Thymus (tissue), 11 donors: Measurements from ENCODE around the gene F5. TPM values are rescaled to one million over a fixed set of nuclear protein-coding genes. Genes with fewer than 3 reads are reported as not detected.

Source experiments
- DNase-seq, 9 donors: peaks; one replicate each; pipeline ENCODE4 v3.0.0-alpha.2; 2013; ENCODE audit warnings: low spot score in 9 of 9, low read depth in 6 of 9, missing footprints in 1 of 9
- H3K27ac ChIP-seq, 2 donors: one replicate each; pipeline ENCODE4 v1.5.1; 2013; ENCODE audit warnings: control low read depth in 1 of 2, low read depth in 1 of 2, low read length in 1 of 2, mild to moderate bottlenecking in 1 of 2, moderate library complexity in 1 of 2
- H3K27me3 ChIP-seq, 2 donors: one replicate each; pipeline ENCODE4 v1.5.1; 2013; ENCODE audit warnings: low read length in 1 of 2; ENCODE audit not compliant: control insufficient read depth in 2 of 2, insufficient read depth in 1 of 2
- H3K36me3 ChIP-seq, 2 donors: one replicate each; pipeline ENCODE4 v1.5.1; 2013; ENCODE audit warnings: low read length in 1 of 2, mild to moderate bottlenecking in 1 of 2, moderate library complexity in 1 of 2; ENCODE audit not compliant: control insufficient read depth in 2 of 2, insufficient read depth in 2 of 2
- H3K4me1 ChIP-seq, 2 donors: one replicate each; pipeline ENCODE4 v1.5.1; 2013; ENCODE audit warnings: low read length in 2 of 2; ENCODE audit not compliant: control insufficient read depth in 2 of 2, insufficient read depth in 2 of 2
- H3K4me3 ChIP-seq, 2 donors: one replicate each; pipeline ENCODE4 v1.5.1; 2013; ENCODE audit warnings: low read length in 2 of 2, control low read depth in 1 of 2, mild to moderate bottlenecking in 1 of 2
- H3K9me3 ChIP-seq, 2 donors: one replicate each; pipeline ENCODE4 v1.5.1; 2013; ENCODE audit warnings: low read length in 1 of 2, mild to moderate bottlenecking in 1 of 2; ENCODE audit not compliant: control insufficient read depth in 2 of 2, insufficient read depth in 1 of 2
- WGBS: extraction: QIAGEN DNeasy Blood & Tissue Kit; methylation state at CpG from one replicate; pipeline ENCODE4 v1.1.7; 2013; 5-methylcytosine and 5-hydroxymethylcytosine counted together
- polyA plus RNA-seq: library from polyadenylated mRNA; stranded (reverse); fragments of 200-250 nt; gene quantifications from one replicate; pipeline ENCODE4 v1.2.3, GENCODE V29; 2013
- total RNA-seq: library from RNA; stranded (reverse); fragments of 120-200 nt; gene quantifications from one replicate; pipeline ENCODE4 v1.2.4, GENCODE V29; 2013
- donor health status: healthy.

F5 gene
- total and polyA plus RNA-seq, 2 donors, result 0.85 to 4.1 TPM

DNA sequence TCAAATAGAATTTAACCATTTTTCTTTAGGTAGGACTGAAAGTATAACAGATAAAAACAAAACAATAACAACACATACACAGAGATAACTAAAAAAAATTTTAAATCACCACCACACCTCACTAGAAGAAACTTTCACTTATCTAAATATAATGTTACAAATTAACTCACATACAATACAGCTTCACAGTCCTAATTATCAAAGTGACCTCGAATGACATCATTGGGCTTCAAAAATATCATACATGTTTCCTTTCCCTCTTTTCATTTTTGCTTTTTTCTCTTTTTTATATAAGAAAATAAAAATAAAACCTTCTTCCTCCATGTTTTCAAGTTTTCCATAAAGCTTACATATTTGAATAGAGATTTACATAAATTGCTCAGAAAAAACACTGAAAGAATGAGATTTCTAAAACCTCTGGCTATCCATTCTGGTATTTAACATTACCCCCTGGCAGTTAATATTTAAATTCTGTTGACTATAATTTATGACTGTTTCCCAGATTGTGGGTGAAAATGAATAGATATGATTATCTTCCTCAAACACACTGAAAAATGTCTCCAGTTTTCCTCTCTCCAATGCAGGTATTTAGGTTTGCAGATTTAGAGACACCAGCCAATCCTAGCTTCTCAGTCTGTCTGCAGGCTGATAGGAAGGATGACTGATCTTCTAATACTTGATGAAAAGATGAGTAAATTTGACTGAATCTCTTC is 60.0 kb downstream of the F5 start:
- no peak for DNase-seq
- WGBS, result 95% methylated on average over 1 of the region's 1 CpG
- Histone ChIP-seq H3K4me1 (peaks cover 8 to 19% of the 10 kb centered on the region in 2 donors), H3K27me3 (no peaks in the 10 kb centered on the region), H3K9me3 (no peaks in the 10 kb centered on the region), H3K4me3 (no peak overlapping the region), H3K36me3 (no peaks in the 10 kb centered on the region), H3K27ac (no peak overlapping the region)

DNA sequence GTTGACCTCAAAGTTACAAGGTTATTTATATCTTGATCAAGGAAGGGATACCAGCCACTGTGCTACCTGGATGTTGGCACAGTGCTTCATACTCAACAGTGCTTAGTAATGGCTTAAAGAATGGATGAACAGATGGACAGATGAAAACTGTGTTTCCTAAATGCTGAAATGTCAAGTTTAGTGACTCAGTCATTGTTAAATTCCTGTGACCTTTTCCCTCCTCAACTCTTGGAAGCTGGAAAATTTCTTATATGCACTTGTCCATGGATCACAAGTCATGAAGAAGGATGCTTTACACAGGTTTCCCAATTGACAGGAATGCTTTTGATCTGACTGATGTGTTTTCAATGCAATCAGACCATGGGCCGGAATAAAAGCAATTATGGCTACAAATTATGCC is 60.9 kb downstream of the F5 start:
- Histone ChIP-seq H3K36me3 (no peaks in the 10 kb centered on the region), H3K27me3 (no peaks in the 10 kb centered on the region), H3K27ac (no peak overlapping the region), H3K9me3 (no peaks in the 10 kb centered on the region), H3K4me3 (no peak overlapping the region), H3K4me1 (peaks cover 8 to 19% of the 10 kb centered on the region in 2 donors)
- WGBS, result 97% methylated on average over 1 of the region's 1 CpG
- DNase-seq, result no peak

DNA sequence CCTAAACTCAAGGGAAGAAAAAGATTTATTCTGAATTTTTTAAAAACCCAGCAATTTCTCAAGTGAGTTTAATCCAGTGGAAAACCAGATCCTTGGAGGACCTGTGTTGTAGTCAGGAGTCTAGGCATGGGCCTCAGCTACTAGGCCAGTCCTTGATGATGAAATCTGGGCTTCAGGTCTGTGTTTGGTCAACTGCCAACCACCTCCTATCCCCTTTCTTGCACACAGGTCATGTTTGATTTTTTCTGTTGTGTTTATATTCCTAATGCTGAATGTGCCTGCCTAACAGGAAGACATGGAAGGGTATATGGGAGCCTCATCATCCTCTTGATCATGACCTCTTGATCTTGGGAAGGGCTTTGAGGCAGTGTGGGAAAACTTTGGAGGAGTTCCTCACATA is 62.4 kb downstream of the F5 start:
- no peaks in the 10 kb centered on the region for H3K36me3 ChIP-seq
- no peak for DNase-seq

DNA sequence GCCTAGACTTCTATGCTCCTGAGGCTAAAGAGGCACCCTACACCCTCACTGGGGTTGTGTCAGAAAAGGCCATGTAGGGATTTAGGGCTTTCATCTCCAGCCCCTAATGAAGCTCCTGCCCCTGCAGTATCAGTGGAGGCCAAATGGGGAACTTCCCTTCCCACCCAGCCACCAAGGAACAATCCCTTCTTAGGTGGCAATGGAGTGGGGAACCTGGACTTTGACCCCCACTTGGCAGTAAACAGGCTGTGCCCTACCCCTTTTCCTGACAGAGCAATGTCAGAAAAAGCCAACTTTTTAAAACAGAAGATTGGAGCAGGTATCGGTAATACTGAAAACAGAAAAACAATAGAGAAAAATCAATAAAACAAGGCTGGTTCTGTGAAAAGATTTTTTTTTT is 65.1 kb downstream of the F5 start:
- H3K36me3 ChIP-seq, result no peaks in the 10 kb centered on the region
- DNase-seq, result no peak
- H3K27ac ChIP-seq, result no peak overlapping the region
- 100% methylated on average over 1 of the region's 1 CpG for WGBS
- no peaks in the 10 kb centered on the region for H3K4me1 ChIP-seq
- H3K27me3 ChIP-seq, result no peaks in the 10 kb centered on the region
- no peaks in the 10 kb centered on the region for H3K9me3 ChIP-seq
- H3K4me3 ChIP-seq, result no peak overlapping the region

More for the DNA sequence above, 62.4 kb downstream of the F5 start:
- Histone ChIP-seq H3K27ac (no peak overlapping the region), H3K9me3 (no peaks in the 10 kb centered on the region), H3K4me1 (peaks cover 7 to 13% of the 10 kb centered on the region in 2 donors), H3K27me3 (no peaks in the 10 kb centered on the region), H3K4me3 (no peak overlapping the region)

GRCh38 chr1:169517558-169518186 is 68.6 kb downstream of the F5 start:
- DNase-seq, result no peak
- 97% methylated on average over 2 of the region's 2 CpGs for WGBS
- H3K27me3 ChIP-seq, result no peaks in the 10 kb centered on the region
- H3K27ac ChIP-seq, result no peak overlapping the region
- no peaks in the 10 kb centered on the region for H3K36me3 ChIP-seq
- H3K4me3 ChIP-seq, result no peak overlapping the region
- H3K4me1 ChIP-seq, result no peaks in the 10 kb centered on the region
- H3K9me3 ChIP-seq, result no peaks in the 10 kb centered on the region

DNA sequence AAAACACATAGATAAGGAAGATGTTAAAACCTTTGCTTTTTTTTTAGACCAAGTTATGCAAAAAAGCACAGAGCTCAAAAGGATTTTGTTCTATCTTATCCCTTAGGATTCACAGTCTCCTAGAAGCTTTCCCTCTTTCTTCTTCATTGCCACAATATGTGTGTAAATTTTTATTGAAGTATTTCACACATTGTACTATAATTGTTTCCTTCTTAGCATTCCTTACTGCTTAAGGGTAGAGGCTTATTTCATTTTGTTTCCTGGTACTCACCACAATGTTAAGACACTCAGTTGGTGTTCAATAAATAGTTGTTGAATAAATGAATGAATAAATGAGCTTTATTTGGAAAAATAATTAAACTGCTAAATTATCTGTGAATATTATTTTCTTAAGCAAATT is 70.6 kb downstream of the F5 start:
- Histone ChIP-seq H3K36me3 (no peaks in the 10 kb centered on the region), H3K4me3 (no peak overlapping the region), H3K9me3 (no peaks in the 10 kb centered on the region), H3K4me1 (no peaks in the 10 kb centered on the region), H3K27ac (no peak overlapping the region), H3K27me3 (no peaks in the 10 kb centered on the region)
- no peak for DNase-seq

DNA sequence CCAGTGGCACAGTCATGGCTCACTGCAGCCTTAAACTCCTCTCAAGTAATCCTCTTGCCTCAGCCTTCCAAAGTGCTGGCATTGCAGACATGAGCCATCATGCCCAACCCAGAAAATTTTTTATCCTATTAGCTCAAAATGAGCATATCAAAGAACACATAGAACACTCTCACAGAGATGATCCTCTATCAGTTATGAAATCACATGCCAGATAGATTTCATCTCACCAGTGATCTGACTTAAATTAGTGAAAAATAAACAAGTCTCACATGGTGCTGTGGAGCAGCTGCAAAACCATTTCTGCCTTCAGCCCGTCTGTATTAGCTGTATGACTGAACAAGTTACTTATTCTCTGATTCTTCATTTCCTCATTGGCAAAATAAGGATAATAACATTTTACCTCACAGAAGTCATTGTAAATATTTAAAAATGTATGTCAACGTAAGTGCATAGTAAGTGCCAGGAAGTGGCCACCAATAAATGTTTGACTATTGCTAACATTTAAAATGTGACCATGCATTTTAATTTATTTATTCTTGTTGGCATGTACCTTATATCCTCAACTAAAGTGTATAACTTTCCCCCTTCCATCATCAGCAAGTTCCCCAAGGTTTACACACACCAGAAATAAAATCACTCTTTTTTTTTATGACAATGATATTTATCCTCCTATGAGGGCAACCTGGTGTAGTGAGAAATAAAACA is 71.6 kb downstream of the F5 start:
- no peak for DNase-seq

GRCh38 chr1:169513208-169513607 is 73.1 kb downstream of the F5 start:
- Histone ChIP-seq H3K9me3 (no peaks in the 10 kb centered on the region), H3K36me3 (no peaks in the 10 kb centered on the region), H3K4me3 (no peak overlapping the region), H3K27ac (no peak overlapping the region), H3K4me1 (peaks cover 0 to 2% of the 10 kb centered on the region in 2 donors), H3K27me3 (no peaks in the 10 kb centered on the region)
- no peak for DNase-seq

More for the DNA sequence above, 71.6 kb downstream of the F5 start:
- H3K4me3 ChIP-seq, result no peak overlapping the region
- H3K4me1 ChIP-seq, result no peaks in the 10 kb centered on the region
- H3K27ac ChIP-seq, result no peak overlapping the region
- no peaks in the 10 kb centered on the region for H3K9me3 ChIP-seq
- 91% methylated on average over 2 of the region's 2 CpGs for WGBS
- no peaks in the 10 kb centered on the region for H3K36me3 ChIP-seq
- H3K27me3 ChIP-seq, result no peaks in the 10 kb centered on the region

GRCh38 chr1:169511316-169512005 is 74.8 kb downstream of the F5 start:
- peaks cover 0 to 3% of the 10 kb centered on the region in 2 donors for H3K4me1 ChIP-seq
- H3K4me3 ChIP-seq, result no peak overlapping the region
- no peaks in the 10 kb centered on the region for H3K36me3 ChIP-seq
- no peaks in the 10 kb centered on the region for H3K9me3 ChIP-seq
- no peak for DNase-seq
- WGBS, result 96% methylated on average over 3 of the region's 3 CpGs
- H3K27ac ChIP-seq, result no peak overlapping the region
- no peaks in the 10 kb centered on the region for H3K27me3 ChIP-seq
